HepG2 (cell line): ENCODE data around the gene NLGN2. TPM values are rescaled to one million over a fixed set of nuclear protein-coding genes. Genes with fewer than 3 reads are reported as not detected.
A peak's percentile ranks its signal among the peaks of the same experiment; 100 is the strongest.

Experiments used
- CBX1 ChIP-seq: IDR thresholded peaks from one replicate; pipeline ENCODE4 v1.6.1; 2016; ENCODE audit warnings: antibody characterized with exemption, low read depth
- CEBPB ChIP-seq: IDR thresholded peaks from 2 replicates; pipeline ENCODE4 v1.6.1; 2011; ENCODE audit warnings: low read depth, low read length, improper control_type of control experiment, borderline replicate concordance
- KMT2A ChIP-seq: sonication (generic); formaldehyde crosslinking; IDR thresholded peaks from 2 replicates; pipeline ENCODE4 v1.4.0; 2020; ENCODE audit warnings: missing genetic modification reagents
- PHF8 ChIP-seq: sonication (generic); formaldehyde crosslinking; IDR thresholded peaks from 2 replicates; pipeline ENCODE4 v1.5.0; 2020; ENCODE audit warnings: missing genetic modification reagents
- POLR2A ChIP-seq, 2 experiments: IDR thresholded peaks; 2 replicates each; pipeline ENCODE4 v1.6.1; 2011; ENCODE audit warnings: low read depth in 2 of 2, low read length in 2 of 2, mild to moderate bottlenecking in 1 of 2, moderate library complexity in 1 of 2; ENCODE audit not compliant: insufficient read depth in 1 of 2
- TP53 ChIP-seq: sonication (generic); formaldehyde crosslinking; conservative IDR thresholded peaks from 2 replicates; pipeline ENCODE4 v1.4.0; 2020; ENCODE audit warnings: missing genetic modification reagents
- TSC22D2 ChIP-seq: sonication (generic); formaldehyde crosslinking; IDR thresholded peaks from 2 replicates; pipeline ENCODE4 v1.5.1; 2020; ENCODE audit warnings: missing genetic modification reagents, mild to moderate bottlenecking, borderline replicate concordance
- XRCC5 ChIP-seq: fragments of 200-400 bp; formaldehyde crosslinking; optimal IDR thresholded peaks from 2 replicates; pipeline ENCODE3; 2017; ENCODE audit warnings: mild to moderate bottlenecking, low read length
- ZNF12 ChIP-seq: sonication (generic); formaldehyde crosslinking; IDR thresholded peaks from 2 replicates; pipeline ENCODE4 v1.5.0; 2020; ENCODE audit warnings: missing genetic modification reagents
- ZNF326 ChIP-seq: sonication (generic); formaldehyde crosslinking; IDR thresholded peaks from 2 replicates; pipeline ENCODE4 v1.4.0; 2020; ENCODE audit warnings: missing genetic modification reagents, borderline replicate concordance
- ZNF451 ChIP-seq: sonication (generic); formaldehyde crosslinking; IDR thresholded peaks from 2 replicates; pipeline ENCODE4 v1.5.0; 2020; ENCODE audit warnings: mild to moderate bottlenecking, missing genetic modification reagents
- ZNF670 ChIP-seq: sonication (generic); formaldehyde crosslinking; IDR thresholded peaks from 2 replicates; pipeline ENCODE4 v1.8.0; 2022; ENCODE audit warnings: mild to moderate bottlenecking, missing genetic modification reagents, borderline replicate concordance
- ZNF678 ChIP-seq: sonication (generic); formaldehyde crosslinking; IDR thresholded peaks from 2 replicates; pipeline ENCODE4 v1.4.0; 2020; ENCODE audit warnings: mild to moderate bottlenecking, missing genetic modification reagents
- ZNF788 ChIP-seq: sonication (generic); formaldehyde crosslinking; IDR thresholded peaks from 2 replicates; pipeline ENCODE4 v1.5.0; 2020; ENCODE audit warnings: mild to moderate bottlenecking, missing genetic modification reagents, borderline replicate concordance
- ZSCAN31 ChIP-seq: sonication (generic); formaldehyde crosslinking; IDR thresholded peaks from 2 replicates; pipeline ENCODE4 v1.5.0; 2020; ENCODE audit warnings: low read depth, mild to moderate bottlenecking, missing genetic modification reagents
- polyA plus RNA-seq, 8 experiments: library from polyadenylated mRNA; depleted of rRNA in 3 of 8; stranded (reverse) in 7 of 8; unstranded in 1 of 8; fragments of >200 nt; fragmentation: Illumina TruSeq in 4 of 8; extraction: Trizol in 4 of 8; gene quantifications; 2 replicates each; pipeline versions ENCODE4 v1.2.1 to v1.2.3, GENCODE V29; 2011 to 2016; ENCODE audit warnings: low read depth in 4 of 8, missing spikeins in 1 of 8, mixed read lengths in 1 of 8; ENCODE audit not compliant: insufficient read depth in 1 of 8
- total RNA-seq, 5 experiments: library from RNA; depleted of rRNA; stranded (reverse); fragments of >200 nt; fragmentation: Illumina TruSeq; extraction: Trizol; gene quantifications; 2 replicates each; pipeline ENCODE4 v1.2.3, GENCODE V29; 2016; ENCODE audit warnings: low read depth in 1 of 5
- TF ChIP-seq, protein P1 (sequence below): sonication (generic); formaldehyde crosslinking; IDR thresholded peaks from 2 replicates; pipeline ENCODE4 v1.8.1; 2023; ENCODE audit warnings: mild to moderate bottlenecking, missing genetic modification reagents
- TF ChIP-seq, protein P2 (sequence below): sonication (generic); formaldehyde crosslinking; IDR thresholded peaks from 2 replicates; pipeline ENCODE4 v1.5.0; 2020; ENCODE audit warnings: missing genetic modification reagents, mild to moderate bottlenecking, borderline replicate concordance
- TF ChIP-seq, protein P3 (sequence below): sonication (generic); formaldehyde crosslinking; IDR thresholded peaks from 2 replicates; pipeline ENCODE4 v1.8.0; 2022; ENCODE audit warnings: mild to moderate bottlenecking, missing genetic modification reagents; ENCODE audit not compliant: insufficient replicate concordance
- TF ChIP-seq, protein P4 (sequence below): sonication (generic); formaldehyde crosslinking; IDR thresholded peaks from 2 replicates; pipeline ENCODE4; 2020; ENCODE audit warnings: missing genetic modification reagents, mild to moderate bottlenecking, borderline replicate concordance
- TF ChIP-seq, protein P5 (sequence below): sonication (generic); formaldehyde crosslinking; IDR thresholded peaks from 2 replicates; pipeline ENCODE4 v1.8.1; 2022; ENCODE audit warnings: mild to moderate bottlenecking, missing genetic modification reagents

NLGN2 gene
- total and polyA plus RNA-seq, 2 of the 13 experiments (the other 11 are each of a cell fraction or from before 2014, with no cell fraction given) = 1.9 to 11.0 TPM

DNA sequence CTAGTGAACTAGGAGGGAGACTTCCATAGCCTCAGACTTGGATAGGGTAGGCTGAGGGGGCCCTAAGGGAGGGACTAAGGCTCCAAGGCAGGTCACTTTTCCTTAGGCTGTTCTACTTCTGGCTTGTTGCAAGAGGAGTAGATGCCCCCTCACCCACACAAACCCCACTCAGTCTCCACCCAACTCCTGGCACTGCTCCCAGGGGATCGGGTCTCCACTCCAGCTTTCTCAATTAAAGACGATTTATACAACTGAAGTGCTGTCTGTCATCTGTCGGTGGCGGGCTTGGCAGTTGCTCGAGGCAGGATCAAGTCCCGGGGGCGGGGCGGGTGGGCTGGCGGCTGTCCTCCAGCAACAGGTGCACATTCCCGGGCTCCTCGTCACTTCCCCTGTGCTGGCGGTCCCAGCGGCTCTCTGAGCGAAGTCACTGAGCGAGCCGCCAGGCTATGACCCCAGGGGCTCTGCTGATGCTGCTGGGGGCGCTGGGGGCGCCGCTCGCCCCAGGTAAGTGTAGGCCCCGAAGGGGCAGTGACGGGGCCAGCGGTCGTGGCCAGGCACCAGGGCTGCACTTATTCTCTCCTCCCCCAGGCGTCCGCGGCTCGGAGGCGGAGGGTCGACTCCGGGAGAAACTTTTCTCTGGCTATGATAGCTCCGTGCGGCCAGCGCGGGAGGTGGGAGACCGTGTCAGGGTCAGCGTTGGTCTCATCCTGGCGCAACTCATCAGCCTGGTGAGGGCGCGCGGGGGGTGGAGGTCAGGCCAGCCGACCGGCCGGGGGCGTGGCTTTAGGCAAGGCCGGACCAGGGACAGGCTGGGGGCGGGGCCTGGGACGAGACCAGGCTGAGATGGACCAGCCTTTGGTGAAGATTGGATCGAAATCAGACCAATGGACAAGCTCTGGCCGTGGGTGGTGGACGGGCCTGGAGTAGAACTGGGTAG, 37.3 kb downstream of the NLGN2 start, which contains the start of gene CHRNB1 (continued):
- TF ChIP-seq, protein P1, sequence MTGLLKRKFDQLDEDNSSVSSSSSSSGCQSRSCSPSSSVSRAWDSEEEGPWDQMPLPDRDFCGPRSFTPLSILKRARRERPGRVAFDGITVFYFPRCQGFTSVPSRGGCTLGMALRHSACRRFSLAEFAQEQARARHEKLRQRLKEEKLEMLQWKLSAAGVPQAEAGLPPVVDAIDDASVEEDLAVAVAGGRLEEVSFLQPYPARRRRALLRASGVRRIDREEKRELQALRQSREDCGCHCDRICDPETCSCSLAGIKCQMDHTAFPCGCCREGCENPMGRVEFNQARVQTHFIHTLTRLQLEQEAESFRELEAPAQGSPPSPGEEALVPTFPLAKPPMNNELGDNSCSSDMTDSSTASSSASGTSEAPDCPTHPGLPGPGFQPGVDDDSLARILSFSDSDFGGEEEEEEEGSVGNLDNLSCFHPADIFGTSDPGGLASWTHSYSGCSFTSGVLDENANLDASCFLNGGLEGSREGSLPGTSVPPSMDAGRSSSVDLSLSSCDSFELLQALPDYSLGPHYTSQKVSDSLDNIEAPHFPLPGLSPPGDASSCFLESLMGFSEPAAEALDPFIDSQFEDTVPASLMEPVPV (CRISPR knock-in tag) = no peak
- TF ChIP-seq ZSCAN31 (CRISPR knock-in tag) (peak; percentile 46; the same call in 1 of the 2 replicates), PHF8 (CRISPR knock-in tag) (peak; percentile 74), POLR2A (IDR thresholded peaks at IDR 0.05; ENCODE audit: insufficient read depth in 1 of 2, low read depth in 2 of 2, low read length in 2 of 2) (peak in 1 of 2 experiments; percentile 76; a peak in 2 of 4 replicates), ZNF788 (CRISPR knock-in tag) (peak; percentile 87; the same call in 1 of the 2 replicates), CBX1 (no peak), CEBPB (peak; percentile 63; the same call in 1 of the 2 replicates), TSC22D2 (CRISPR knock-in tag) (no peak), XRCC5 (peak; percentile 71), KMT2A (peak; percentile 57), ZNF678 (CRISPR knock-in tag) (no peak; the same call in 1 of the 2 replicates), ZNF326 (CRISPR knock-in tag) (no peak), TP53 (CRISPR knock-in tag) (no peak), ZNF451 (CRISPR knock-in tag) (peak; percentile 67; the same call in 1 of the 2 replicates), ZNF12 (CRISPR knock-in tag) (no peak), ZNF670 (peak; percentile 42; the same call in 1 of the 2 replicates)
- TF ChIP-seq, protein P2, sequence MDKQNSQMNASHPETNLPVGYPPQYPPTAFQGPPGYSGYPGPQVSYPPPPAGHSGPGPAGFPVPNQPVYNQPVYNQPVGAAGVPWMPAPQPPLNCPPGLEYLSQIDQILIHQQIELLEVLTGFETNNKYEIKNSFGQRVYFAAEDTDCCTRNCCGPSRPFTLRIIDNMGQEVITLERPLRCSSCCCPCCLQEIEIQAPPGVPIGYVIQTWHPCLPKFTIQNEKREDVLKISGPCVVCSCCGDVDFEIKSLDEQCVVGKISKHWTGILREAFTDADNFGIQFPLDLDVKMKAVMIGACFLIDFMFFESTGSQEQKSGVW (CRISPR knock-in tag) = no peak
- TF ChIP-seq, protein P3, sequence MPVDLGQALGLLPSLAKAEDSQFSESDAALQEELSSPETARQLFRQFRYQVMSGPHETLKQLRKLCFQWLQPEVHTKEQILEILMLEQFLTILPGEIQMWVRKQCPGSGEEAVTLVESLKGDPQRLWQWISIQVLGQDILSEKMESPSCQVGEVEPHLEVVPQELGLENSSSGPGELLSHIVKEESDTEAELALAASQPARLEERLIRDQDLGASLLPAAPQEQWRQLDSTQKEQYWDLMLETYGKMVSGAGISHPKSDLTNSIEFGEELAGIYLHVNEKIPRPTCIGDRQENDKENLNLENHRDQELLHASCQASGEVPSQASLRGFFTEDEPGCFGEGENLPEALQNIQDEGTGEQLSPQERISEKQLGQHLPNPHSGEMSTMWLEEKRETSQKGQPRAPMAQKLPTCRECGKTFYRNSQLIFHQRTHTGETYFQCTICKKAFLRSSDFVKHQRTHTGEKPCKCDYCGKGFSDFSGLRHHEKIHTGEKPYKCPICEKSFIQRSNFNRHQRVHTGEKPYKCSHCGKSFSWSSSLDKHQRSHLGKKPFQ (CRISPR knock-in tag) = no peak
- TF ChIP-seq, protein P4, sequence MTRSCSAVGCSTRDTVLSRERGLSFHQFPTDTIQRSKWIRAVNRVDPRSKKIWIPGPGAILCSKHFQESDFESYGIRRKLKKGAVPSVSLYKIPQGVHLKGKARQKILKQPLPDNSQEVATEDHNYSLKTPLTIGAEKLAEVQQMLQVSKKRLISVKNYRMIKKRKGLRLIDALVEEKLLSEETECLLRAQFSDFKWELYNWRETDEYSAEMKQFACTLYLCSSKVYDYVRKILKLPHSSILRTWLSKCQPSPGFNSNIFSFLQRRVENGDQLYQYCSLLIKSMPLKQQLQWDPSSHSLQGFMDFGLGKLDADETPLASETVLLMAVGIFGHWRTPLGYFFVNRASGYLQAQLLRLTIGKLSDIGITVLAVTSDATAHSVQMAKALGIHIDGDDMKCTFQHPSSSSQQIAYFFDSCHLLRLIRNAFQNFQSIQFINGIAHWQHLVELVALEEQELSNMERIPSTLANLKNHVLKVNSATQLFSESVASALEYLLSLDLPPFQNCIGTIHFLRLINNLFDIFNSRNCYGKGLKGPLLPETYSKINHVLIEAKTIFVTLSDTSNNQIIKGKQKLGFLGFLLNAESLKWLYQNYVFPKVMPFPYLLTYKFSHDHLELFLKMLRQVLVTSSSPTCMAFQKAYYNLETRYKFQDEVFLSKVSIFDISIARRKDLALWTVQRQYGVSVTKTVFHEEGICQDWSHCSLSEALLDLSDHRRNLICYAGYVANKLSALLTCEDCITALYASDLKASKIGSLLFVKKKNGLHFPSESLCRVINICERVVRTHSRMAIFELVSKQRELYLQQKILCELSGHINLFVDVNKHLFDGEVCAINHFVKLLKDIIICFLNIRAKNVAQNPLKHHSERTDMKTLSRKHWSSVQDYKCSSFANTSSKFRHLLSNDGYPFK (CRISPR knock-in tag) = peak; percentile 77; the same call in 1 of the 2 replicates
- TF ChIP-seq, protein P5, sequence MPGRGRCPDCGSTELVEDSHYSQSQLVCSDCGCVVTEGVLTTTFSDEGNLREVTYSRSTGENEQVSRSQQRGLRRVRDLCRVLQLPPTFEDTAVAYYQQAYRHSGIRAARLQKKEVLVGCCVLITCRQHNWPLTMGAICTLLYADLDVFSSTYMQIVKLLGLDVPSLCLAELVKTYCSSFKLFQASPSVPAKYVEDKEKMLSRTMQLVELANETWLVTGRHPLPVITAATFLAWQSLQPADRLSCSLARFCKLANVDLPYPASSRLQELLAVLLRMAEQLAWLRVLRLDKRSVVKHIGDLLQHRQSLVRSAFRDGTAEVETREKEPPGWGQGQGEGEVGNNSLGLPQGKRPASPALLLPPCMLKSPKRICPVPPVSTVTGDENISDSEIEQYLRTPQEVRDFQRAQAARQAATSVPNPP (CRISPR knock-in tag) = no peak
